ENCODE measurements around the gene CSNK2A2.

DNA sequence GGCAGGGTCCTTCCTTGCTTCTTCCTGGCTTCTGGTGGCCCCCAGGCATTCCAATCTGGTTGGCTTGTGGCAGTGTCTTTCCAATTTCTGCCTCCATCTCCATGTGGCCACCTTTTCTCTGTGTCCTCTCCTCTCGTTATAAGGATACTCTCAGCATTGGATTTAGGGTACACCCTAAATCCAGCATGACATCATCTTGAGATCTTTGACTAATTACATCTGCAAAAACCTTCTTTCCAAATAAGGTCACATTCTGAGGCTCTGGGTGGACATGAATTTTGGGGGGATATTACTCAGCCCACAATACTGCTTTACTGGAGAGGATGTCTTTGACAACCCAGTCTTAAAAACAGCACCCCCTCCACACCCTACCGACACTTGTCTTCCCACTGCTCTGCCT lies 49.8 kb downstream of the CSNK2A2 start:
- TF ChIP-seq YY1 (IDR thresholded peaks at IDR 0.05; ENCODE audit: insufficient read depth, insufficient read length) (no peak), ZNF274 (IDR thresholded peaks at IDR 0.05; ENCODE audit: low read depth, low read length) (no peak)
